H7 (cell line): ENCODE data around the gene LYG1. TPM values are rescaled to one million over a fixed set of nuclear protein-coding genes. Genes with fewer than 3 reads are reported as not detected.
A peak's percentile ranks its signal among the peaks of the same experiment; 100 is the strongest.
"Not testable (repeated sequence)": the region's sequence is repeated elsewhere in the genome, so short reads cannot be mapped to it uniquely, and the experiment has no call there.

Experiments used
- DNase-seq: peaks from one replicate; pipeline ENCODE4 v3.0.0; 2012
- H3K27me3 ChIP-seq: 2 replicates; pipeline ENCODE4 v1.6.0; 2011; ENCODE audit warnings: mild to moderate bottlenecking, low read length; ENCODE audit not compliant: control insufficient read depth, insufficient read depth
- H3K36me3 ChIP-seq: replicated peaks from 2 replicates; pipeline ENCODE4 v1.5.1; 2011; ENCODE audit warnings: low read length; ENCODE audit not compliant: control insufficient read depth, insufficient read depth
- H3K4me3 ChIP-seq: 2 replicates; pipeline ENCODE4 v1.5.1; 2011; ENCODE audit warnings: low read depth, mild to moderate bottlenecking, control low read depth, low read length, moderate library complexity; ENCODE audit not compliant: insufficient read depth
- total RNA-seq: library from RNA; depleted of rRNA; stranded (reverse); fragments of >200 nt; shearing (Covaris generic); gene quantifications from 2 replicates; pipeline ENCODE4 v1.2.3, GENCODE V29; 2014; rRNA removed

Gene LYG1
- 0.14 and 0.22 TPM in 2 replicates for total RNA-seq

- not testable (repeated sequence) for DNase-seq, H3K36me3 ChIP-seq, H3K27me3 ChIP-seq, H3K4me3 ChIP-seq
Measured at GRCh38 chr2:99301097-99301496, at the start of gene LYG1. LYG1 (minus strand) TSS chr2:99301197; CDS start chr2:99295670, 5,527 bp downstream.

DNA sequence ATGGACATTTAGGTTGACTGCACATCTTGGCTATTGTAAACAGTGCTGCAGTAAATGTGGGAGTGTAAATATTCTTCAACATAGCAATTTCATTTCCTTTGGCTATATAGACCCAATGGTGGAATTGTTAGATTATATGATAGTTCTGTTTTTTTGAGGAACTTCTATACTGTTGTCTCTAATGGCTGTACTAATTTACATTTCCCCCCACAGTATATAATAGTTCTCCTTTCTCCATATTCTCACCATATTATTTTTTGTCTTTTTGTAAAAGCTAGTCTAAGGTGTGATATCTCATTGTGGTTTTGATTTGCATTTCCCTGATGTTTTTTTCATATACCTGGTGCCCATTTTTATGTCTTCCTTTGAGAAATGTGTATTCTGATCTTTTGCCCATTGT is 49.2 kb upstream of the LYG1 start:
- Histone ChIP-seq H3K27me3 (no peaks in the 10 kb centered on the region), H3K4me3 (no peak overlapping the region), H3K36me3 (no peaks in the 10 kb centered on the region)
- no peak for DNase-seq

GRCh38 chr2:99348173-99348572 is 47.2 kb upstream of the LYG1 start:
- no peak for DNase-seq
- Histone ChIP-seq H3K36me3 (no peaks in the 10 kb centered on the region), H3K27me3 (no peaks in the 10 kb centered on the region), H3K4me3 (no peak overlapping the region)

- Histone ChIP-seq H3K27me3 (no peaks in the 10 kb centered on the region), H3K36me3 (no peaks in the 10 kb centered on the region), H3K4me3 (no peak overlapping the region)
- no peak for DNase-seq
Measured at GRCh38 chr2:99346218-99346617, 45.2 kb upstream of the LYG1 start.

- H3K4me3 ChIP-seq, DNase-seq, H3K36me3 ChIP-seq, H3K27me3 ChIP-seq: not testable (repeated sequence)
Measured at GRCh38 chr2:99345446-99345845, 44.4 kb upstream of the LYG1 start.

DNA sequence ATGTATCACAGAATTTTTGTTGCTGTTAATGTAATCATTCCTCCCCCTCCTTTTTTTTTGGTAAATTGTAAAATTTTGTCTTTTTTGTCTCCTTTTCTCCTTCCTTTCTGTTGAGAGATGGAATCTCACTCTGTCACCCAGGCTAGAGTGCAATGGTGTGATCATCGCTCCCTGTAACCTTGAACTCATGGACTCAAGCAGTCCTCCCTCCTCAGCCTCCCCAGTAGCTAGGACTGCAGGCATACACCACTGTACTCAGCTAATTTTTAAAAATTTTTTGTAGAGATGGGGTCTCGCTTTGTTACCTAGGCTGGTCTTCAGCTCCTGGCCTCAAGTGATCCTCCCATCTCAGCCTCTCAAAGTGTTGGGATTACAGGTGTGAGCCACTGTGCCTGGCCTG is 41.5 kb upstream of the LYG1 start:
- H3K36me3 ChIP-seq = no peaks in the 10 kb centered on the region
- H3K4me3 ChIP-seq = no peak overlapping the region
- no peak for DNase-seq
- H3K27me3 ChIP-seq = no peaks in the 10 kb centered on the region

DNA sequence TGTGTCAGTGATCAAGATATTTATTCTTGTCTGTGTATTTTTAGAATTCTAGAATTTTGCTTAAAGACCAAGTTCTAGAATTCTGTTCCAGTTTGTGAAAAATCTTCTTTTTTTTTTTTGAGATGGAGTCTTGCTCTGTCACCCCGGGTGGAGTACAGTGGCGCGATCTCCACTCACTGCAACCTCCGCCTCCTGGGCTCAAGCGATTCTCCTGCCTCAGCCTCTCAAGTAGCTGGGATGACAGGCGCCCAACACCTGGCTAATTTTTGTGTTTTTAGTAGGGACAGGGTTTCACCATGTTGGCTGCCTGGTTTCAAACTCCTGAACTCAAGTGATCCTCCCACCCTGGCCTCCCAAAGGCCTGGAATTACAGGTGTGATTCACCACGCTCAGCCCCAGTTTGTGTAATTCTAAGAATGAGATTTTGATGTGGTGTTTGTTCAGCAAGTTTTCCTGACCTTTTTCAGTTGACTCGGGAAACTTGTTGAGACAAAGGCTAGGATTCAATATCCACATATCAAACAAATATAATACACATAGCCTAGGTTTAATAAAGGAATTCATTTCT is 39.8 kb upstream of the LYG1 start:
- Histone ChIP-seq H3K36me3 (no peaks in the 10 kb centered on the region), H3K4me3 (no peak overlapping the region), H3K27me3 (no peaks in the 10 kb centered on the region)
- DNase-seq = no peak

- peak; percentile 22 for DNase-seq
Measured at GRCh38 chr2:99338029-99338585, 37.1 kb upstream of the LYG1 start.

GRCh38 chr2:99337113-99338028 is 36.4 kb upstream of the LYG1 start, which contains the start of gene EIF5B:
EIF5B (plus strand) TSS chr2:99337389; CDS start chr2:99337555, 166 bp downstream.
- H3K36me3 ChIP-seq = peaks cover 5% of the 10 kb centered on the region
- H3K4me3 ChIP-seq = peak within 1 kb of the TSS; percentile 94
- peak; percentile 94 for DNase-seq
- H3K27me3 ChIP-seq = no peaks in the 10 kb centered on the region

More at GRCh38 chr2:99338029-99338585, 37.1 kb upstream of the LYG1 start:
- peak overlapping the region; percentile 94 for H3K4me3 ChIP-seq
- no peaks in the 10 kb centered on the region for H3K36me3 ChIP-seq
- H3K27me3 ChIP-seq = no peaks in the 10 kb centered on the region

GRCh38 chr2:99336804-99337112 is 35.8 kb upstream of the LYG1 start:
- no peak for DNase-seq
- no peaks in the 10 kb centered on the region for H3K27me3 ChIP-seq

DNA sequence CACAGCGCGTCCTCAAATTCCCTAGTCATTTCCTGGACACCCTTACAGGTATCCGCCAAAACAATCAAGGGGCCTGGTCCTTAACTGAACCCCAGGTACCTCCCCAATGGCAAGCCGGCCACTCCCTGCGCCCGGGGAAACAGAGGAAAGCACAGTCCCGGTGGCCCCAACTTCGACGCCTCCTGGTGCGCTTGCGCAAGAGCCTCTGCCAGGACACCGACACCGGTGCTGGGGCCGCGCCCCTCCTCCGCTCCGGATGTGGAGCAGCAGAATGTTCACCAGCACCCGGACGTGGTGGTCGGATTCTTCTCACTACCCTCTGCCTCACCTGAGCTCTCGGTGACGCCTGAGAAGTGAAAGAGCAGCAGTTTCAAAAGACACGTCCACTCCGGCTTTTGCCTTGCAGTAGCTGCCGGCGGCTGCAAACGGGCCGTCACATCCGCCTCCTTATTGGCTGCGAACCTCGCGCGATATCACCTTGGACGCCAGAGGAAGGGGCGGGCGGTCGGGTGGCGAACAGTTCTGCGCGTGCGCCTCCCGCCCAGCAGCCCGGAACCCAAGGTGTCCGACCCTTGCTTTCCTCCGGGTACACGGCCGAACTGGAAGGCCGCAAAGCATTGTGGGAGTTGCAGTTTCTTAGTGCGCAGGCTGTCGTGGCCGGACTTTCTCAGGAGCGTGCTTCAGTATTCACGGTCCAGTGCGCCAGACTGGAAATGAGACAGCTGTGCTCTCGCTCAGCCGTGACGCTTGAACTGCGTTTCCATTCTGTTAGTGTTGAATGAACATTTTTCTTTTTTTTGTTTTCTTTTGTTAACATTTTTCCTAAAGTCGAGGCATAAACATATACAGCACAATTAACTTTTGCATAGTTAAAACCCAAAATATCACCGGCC is 35.2 kb upstream of the LYG1 start, which contains the start of gene TXNDC9:
TXNDC9 (minus strand) TSS at position 423 of the 893 bp plus-strand sequence. CDS start 3,123 bp downstream, outside the sequence.
- H3K36me3 ChIP-seq = peaks cover 11% of the 10 kb centered on the region
- peak; percentile 97 for DNase-seq
- peak within 1 kb of the TSS; percentile 94 for H3K4me3 ChIP-seq
- H3K27me3 ChIP-seq = no peaks in the 10 kb centered on the region

More at GRCh38 chr2:99336804-99337112, 35.8 kb upstream of the LYG1 start:
- Histone ChIP-seq H3K36me3 (peaks cover 9% of the 10 kb centered on the region), H3K4me3 (peak overlapping the region; percentile 94)

- no peak overlapping the region for H3K4me3 ChIP-seq
- no peaks in the 10 kb centered on the region for H3K27me3 ChIP-seq
- peaks cover 21% of the 10 kb centered on the region for H3K36me3 ChIP-seq
- no peak for DNase-seq
Measured at GRCh38 chr2:99325384-99325783, 24.4 kb upstream of the LYG1 start.

- peaks cover 14% of the 10 kb centered on the region for H3K36me3 ChIP-seq
- DNase-seq, H3K27me3 ChIP-seq, H3K4me3 ChIP-seq: not testable (repeated sequence)
Measured at GRCh38 chr2:99317873-99318200, 16.8 kb upstream of the LYG1 start.

GRCh38 chr2:99317161-99317872 is 16.3 kb upstream of the LYG1 start:
- H3K36me3 ChIP-seq = peaks cover 14% of the 10 kb centered on the region
- no peak for DNase-seq
- H3K27me3 ChIP-seq = no peaks in the 10 kb centered on the region
- H3K4me3 ChIP-seq = no peak overlapping the region
